HG03064 (cell line): ENCODE results near the gene INTS3.
"Not testable (repeated sequence)": the region's sequence is repeated elsewhere in the genome, so short reads cannot be mapped to it uniquely, and the experiment has no call there.

ENCODE experiments used
- ATAC-seq: cut with Tn5 transposase; IDR thresholded peaks from one replicate; pipeline ENCODE4 v1.9.1; 2021; ENCODE audit warnings: low read depth; ENCODE audit not compliant: unreplicated experiment

Gene INTS3

DNA sequence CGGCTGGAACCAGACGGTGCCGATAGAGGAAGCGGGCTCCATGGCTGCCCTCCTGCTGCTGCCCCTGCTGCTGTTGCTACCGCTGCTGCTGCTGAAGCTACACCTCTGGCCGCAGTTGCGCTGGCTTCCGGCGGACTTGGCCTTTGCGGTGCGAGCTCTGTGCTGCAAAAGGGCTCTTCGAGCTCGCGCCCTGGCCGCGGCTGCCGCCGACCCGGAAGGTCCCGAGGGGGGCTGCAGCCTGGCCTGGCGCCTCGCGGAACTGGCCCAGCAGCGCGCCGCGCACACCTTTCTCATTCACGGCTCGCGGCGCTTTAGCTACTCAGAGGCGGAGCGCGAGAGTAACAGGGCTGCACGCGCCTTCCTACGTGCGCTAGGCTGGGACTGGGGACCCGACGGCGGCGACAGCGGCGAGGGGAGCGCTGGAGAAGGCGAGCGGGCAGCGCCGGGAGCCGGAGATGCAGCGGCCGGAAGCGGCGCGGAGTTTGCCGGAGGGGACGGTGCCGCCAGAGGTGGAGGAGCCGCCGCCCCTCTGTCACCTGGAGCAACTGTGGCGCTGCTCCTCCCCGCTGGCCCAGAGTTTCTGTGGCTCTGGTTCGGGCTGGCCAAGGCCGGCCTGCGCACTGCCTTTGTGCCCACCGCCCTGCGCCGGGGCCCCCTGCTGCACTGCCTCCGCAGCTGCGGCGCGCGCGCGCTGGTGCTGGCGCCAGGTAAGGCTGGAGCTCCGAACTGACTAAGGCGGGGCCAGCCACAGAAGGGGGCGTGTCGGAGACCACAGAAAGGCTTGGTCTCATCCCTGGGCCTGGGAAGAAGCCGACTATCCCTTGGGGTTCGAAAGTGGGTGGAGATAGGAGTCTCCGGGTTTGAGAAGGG is 47.8 kb downstream of the INTS3 start:
- ATAC-seq = peak; percentile 49

- no peak for ATAC-seq
Observed at GRCh38 chr1:153776352-153776751, 48.5 kb downstream of the INTS3 start.

- ATAC-seq = no peak
Observed at GRCh38 chr1:153776845-153777370, 49.1 kb downstream of the INTS3 start.

- no peak for ATAC-seq
Observed at GRCh38 chr1:153777648-153778047, 49.8 kb downstream of the INTS3 start.

DNA sequence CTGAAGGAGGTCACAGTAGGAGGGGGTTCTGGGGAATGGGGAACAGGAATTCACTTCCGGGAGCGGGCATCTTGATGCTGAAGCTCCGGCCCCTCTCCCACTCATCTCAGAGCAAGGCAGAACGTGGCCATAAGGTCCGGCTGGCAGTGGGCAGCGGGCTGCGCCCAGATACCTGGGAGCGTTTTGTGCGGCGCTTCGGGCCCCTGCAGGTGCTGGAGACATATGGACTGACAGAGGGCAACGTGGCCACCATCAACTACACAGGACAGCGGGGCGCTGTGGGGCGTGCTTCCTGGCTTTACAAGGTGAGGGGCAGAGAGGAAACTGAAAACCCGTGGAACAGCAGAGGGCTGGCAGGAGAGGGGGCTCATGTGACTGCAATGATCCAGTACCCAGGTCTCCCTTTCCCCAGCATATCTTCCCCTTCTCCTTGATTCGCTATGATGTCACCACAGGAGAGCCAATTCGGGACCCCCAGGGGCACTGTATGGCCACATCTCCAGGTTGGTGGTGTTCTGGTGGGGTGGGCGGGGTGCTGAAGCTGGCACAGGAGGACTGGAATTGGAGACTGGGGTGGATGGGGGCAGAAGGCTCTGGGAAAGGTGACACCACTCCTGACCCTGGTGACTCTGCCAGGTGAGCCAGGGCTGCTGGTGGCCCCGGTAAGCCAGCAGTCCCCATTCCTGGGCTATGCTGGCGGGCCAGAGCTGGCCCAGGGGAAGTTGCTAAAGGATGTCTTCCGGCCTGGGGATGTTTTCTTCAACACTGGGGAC is 50.4 kb downstream of the INTS3 start:
- no peak for ATAC-seq

DNA sequence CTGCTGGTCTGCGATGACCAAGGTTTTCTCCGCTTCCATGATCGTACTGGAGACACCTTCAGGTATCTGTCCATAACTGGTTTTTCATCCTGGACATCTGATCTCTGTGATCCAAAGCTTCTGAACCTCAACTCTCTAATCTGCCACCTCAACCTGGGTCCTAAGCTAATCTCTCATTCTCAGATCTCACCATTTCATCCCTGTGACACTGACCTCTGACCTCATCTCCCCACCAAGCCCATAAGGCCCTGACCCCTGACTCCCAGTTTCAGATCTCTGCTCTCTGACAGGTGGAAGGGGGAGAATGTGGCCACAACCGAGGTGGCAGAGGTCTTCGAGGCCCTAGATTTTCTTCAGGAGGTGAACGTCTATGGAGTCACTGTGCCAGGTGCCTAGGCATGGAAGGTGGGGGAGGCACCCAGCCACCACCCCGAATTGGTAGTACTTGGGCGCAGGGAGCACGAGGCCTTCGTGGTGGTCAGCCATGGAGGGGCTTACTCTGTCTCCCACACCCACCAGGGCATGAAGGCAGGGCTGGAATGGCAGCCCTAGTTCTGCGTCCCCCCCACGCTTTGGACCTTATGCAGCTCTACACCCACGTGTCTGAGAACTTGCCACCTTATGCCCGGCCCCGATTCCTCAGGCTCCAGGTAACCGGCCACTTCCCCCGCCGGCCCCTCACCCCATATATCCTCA is 51.1 kb downstream of the INTS3 start:
- no peak for ATAC-seq

DNA sequence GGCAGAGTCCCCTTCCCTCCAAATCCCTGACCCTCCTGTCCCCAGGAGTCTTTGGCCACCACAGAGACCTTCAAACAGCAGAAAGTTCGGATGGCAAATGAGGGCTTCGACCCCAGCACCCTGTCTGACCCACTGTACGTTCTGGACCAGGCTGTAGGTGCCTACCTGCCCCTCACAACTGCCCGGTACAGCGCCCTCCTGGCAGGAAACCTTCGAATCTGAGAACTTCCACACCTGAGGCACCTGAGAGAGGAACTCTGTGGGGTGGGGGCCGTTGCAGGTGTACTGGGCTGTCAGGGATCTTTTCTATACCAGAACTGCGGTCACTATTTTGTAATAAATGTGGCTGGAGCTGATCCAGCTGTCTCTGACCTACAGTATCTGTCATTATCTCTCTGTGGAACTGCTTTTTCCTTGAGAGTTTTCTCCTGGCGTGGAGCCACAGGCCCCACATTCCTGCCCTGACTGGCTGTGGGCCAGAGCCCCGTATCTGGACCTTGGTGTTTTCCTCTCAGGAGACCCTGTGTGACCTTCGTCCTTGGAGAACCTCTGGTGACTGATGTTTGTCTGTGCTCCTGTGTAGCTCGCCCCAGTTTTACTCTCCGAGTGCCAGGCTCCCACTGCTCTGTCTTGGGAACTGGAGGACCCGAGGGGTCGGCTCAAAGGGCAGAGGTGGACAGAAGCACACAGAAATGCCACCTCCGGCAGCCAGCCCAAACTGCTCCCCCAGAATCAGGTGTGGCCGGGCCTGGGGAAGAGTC is 52.1 kb downstream of the INTS3 start:
- no peak for ATAC-seq

GRCh38 chr1:153780551-153780950 is 52.7 kb downstream of the INTS3 start:
- ATAC-seq = no peak

DNA sequence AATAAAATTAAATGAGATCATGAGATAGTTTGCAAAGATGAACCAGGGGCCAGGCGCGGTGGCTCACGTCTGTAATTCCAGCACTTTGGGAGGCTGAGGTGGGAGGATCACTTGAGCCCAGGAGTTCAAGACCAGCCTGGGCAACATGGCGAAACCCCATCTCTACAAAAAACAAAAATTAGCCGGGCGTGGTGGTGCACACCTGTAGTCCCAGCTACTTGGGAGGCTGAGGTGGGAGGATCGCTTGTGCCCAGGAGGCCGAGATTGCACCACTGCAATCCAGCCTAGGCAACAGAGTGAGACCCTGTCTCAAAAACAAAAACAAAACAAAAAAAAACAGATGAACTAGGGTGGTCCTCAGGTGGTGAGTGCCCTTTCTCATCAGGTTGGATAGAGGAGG is 54.8 kb downstream of the INTS3 start:
- not testable (repeated sequence) for ATAC-seq

DNA sequence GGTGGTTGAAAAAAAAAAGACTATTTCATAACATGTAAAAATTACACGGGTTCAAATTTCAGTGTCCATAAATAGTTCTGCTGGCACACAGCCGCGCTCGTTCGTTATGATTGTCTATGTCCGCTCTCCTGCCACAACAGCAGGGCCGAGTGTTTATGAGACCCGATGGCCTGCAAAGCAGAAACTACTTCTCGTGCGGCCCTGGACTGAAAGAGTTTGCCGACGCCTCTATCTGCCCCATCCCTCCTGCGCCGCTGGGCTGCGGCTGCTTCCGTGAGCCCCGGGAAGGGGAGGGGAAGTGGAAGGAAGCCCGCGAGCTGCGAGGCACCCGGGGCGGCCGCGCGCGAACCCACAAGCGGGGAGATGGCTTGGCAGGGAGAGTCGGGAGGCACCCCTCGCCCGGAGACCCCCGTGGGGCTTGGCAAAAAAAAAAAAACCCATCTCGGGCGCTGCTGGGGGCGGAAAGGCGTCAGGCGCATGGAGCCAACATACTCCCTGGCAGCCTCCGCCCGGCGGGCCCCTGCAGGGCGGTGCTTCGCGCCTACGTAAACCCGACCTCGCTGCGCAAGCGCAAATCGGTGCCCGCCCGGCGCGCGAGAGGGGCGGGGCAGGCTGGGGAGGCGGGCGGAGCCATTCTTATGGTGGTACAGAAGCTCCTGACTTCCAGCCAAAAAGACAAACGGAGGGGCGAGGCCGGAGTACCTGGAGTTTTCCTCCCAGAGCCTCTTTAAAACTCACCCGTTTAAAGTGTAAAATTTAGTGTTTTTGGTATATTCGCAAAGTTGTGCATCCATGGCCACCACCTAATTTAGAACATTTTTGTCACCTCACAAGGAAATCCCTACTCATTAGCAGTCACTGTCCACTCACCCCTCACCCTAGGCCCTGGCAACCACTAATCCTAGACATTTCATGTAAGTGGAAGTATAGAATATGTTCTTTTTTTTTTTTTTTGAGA is 55.7 kb downstream of the INTS3 start:
- peak; percentile 68 for ATAC-seq

GRCh38 chr1:153786038-153786790 is 58.4 kb downstream of the INTS3 start:
- no peak for ATAC-seq

DNA sequence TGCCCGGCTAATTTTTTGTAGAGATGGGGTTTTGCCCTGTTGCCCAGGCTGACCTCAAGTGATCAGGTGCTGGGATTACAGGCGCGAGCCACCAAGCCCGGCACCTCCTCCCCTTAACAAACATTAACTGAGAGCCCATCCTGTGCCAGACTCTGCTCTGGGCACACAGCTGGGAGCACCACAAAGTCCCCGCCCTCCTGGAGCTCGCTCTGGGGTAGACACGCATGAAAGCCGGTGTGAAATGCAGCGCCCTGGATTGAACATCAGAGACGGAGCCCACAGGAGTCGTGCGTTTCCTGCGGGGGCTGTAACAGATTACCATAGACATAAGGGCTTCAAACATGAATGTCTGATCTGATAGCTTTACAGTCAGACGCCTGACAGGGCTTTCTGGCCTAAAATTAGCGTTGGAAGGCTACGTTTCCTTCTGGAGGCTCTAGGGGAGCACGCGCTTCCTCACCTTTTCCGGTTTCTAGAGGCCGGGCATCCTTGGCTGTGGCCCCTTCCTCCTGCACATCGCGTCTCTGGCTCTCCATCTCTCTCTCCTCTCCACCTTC is 61.7 kb downstream of the INTS3 start:
- ATAC-seq = no peak

DNA sequence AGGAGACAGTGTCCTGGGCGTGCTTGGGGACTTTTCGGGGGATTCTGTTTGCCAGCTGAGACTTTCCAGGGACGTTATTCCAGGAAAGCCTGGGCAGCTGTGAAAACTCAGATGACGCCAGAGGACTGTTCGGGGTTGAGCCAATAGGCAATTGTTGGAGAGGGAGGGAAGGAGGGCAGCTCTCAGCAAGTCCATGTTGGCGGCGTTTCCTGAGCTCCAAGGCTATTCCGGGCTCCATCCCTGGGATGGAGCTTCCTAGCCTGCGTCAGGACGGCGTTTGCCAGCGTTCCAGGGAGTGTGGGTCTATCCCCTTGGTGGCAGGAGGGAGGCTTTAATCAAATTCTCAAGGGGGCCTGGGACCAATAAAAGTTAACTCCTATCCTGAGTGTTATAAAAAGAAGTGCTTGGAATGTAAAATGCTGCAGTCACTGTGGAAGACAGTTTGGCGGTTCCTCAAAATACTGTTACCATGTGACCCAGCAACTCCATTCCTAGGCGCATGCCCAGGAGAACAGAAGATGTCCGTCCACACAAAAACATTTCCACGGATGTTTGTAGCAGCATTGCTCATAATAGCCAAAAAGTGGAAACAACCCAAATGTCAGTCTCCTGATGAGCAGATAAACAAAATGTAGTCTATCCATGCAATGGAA is 62.6 kb downstream of the INTS3 start:
- ATAC-seq = no peak

DNA sequence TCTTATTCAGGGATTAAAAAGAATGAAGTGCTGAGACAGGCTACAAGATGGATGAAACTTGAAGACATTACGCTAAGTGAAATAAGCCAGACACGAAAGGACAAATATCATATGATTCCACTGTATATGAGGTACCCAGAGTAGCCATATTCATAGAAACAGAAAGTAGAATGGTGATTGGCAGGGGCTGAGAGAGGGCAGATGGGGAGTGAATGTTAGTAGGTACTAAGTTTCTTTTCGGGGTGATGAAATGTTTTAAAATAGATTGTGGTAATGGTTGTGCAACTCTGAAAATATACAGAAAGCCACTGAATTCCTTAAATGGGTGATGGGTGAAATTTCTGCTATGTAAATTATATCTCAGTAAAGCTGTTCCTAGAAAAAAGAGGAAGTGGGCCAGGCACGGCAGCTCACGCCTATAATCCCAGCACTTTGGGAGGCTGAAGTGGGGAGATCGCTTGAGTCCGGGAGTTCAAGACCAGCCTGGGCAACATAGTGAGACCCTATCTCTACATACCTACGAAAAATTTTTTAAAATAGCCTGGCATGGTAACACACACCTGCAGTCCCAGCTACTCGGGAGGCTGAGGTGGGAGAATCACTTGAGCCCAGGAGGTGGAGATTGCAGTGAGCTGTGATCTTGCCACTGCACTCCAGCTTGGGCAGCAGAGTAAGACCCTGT is 63.3 kb downstream of the INTS3 start:
- peak; percentile 77 for ATAC-seq

DNA sequence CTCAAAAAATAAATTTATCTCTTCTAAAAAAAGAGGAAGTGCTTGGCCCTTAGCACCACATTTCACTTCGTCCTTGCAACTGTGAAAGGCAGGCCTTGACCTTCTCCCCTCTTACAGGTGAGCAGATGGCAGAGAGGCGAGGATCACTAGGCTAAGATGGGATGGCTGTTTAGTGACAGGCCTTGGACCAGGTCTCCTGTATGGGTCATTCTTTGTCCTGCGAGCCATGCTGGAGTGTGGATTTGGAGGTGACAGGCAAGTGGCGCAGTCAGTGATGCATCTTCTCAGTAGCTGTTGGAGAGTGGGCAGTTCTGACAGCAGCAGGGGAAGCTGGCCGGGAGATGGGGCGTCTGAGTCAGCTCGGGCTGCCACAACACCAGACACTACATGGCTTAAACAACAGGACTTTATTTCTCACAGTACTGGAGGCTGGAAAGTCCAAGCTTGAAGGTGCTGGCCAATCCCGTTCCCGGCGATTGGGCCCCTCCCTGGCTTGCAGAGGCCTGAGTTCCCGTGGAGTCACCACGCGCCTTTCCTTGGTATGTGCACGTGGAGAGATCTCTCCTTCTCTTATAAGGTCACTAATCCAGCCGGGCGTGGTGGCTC is 63.9 kb downstream of the INTS3 start:
- ATAC-seq = no peak

DNA sequence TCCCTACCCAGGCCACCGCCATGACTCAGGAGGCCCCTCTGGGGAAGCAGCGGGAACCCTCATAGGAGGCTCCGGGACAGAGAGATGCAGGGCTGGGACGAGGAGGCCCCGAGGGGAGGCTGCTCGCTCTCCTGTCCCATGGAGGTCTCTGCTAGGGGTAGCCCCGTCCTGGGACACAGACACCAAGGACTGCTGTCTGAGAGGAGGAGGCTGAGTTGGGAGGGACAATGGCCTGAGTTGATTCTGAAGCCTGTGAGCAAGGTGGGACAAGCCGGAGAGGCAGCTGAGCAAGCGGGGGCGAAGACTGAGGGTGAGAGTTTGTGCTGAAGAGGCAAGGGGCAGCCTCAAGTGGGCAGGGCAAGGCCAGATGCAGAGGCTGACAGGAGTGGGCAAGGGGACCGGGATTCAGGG is 64.8 kb downstream of the INTS3 start:
- no peak for ATAC-seq
